22Rv1 (cell line): ENCODE results near the gene COL23A1.

ENCODE experiments used
- H3K27ac ChIP-seq: fragments of 450-650 bp; 2 replicates; pipeline ENCODE4 v1.5.1; 2017
- CTCF ChIP-seq: fragments of 450-650 bp; IDR thresholded peaks from 2 replicates; pipeline ENCODE4 v1.5.1; 2017; ENCODE audit warnings: mild to moderate bottlenecking
- ZFX ChIP-seq: fragments of 450-650 bp; IDR thresholded peaks from 2 replicates; pipeline ENCODE4 v1.6.1; 2017; ENCODE audit warnings: antibody characterized with exemption, borderline replicate concordance

COL23A1 gene

DNA sequence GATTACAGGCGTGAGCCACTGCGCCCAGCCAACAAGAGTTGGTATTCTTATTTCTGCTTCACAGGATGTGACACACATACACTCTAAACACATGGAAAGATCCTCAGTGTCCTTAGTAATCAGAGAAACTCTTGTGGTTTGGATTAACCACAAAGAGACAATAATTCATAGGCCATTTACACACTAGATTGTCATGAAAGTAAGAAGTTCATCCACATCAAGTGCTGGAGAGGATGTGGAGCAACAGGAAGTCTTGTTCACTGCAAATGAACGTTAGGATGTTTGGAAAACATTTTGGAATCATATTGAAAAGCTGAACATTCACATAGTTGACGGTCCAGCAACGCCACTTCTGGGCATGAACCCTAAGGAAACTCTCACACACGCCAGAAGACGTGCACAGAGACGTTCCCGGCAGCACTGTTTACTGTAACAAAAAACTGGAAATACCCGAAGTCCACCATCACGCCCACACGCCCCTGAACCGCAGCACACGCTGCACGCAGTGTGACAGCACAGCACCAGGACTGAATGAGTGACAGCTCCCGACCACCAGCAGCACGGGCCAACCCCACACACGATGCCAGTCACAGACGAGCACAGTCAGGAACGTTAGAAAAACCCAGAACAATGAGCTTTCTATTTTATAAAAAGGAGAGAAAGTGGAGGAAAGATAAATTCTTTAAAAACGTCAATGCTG lies 87.6 kb downstream of the COL23A1 start:
- no peak overlapping the region for H3K27ac ChIP-seq
- TF ChIP-seq ZFX (no peak), CTCF (no peak)

GRCh38 chr5:178499352-178499751 lies 90.8 kb downstream of the COL23A1 start:
- no peak for TF ChIP-seq CTCF
- no peak for TF ChIP-seq ZFX
- no peak overlapping the region for H3K27ac ChIP-seq

- TF ChIP-seq ZFX (no peak), CTCF (no peak)
- no peak overlapping the region for H3K27ac ChIP-seq
Measured at GRCh38 chr5:178496642-178497041, 93.6 kb downstream of the COL23A1 start.

GRCh38 chr5:178496214-178496613 lies 94.0 kb downstream of the COL23A1 start:
- no peak overlapping the region for H3K27ac ChIP-seq
- TF ChIP-seq CTCF (no peak), ZFX (no peak)

- no peak overlapping the region for H3K27ac ChIP-seq
- TF ChIP-seq CTCF (no peak), ZFX (no peak)
Measured at GRCh38 chr5:178495706-178496105, 94.5 kb downstream of the COL23A1 start.

DNA sequence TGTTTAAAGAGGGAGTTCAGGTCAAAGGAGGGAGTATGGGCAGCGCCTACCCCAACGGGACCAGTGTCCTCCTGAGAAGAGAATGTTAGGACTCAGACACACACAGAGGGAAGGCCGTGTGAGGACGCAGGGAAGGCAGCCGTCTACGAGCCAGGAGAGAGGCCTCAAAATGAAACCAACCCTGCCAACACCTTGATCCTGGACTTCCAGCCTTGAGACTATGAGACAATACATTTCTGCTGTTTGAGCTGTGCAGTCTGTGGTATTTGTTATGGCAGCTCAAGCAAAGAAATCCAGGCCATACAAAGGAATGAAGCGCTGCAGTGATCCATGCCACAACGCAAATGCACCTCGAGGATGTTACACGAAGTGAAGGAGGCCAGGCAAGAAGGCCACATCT lies 97.9 kb downstream of the COL23A1 start:
- TF ChIP-seq ZFX (no peak), CTCF (no peak)
- no peak overlapping the region for H3K27ac ChIP-seq

DNA sequence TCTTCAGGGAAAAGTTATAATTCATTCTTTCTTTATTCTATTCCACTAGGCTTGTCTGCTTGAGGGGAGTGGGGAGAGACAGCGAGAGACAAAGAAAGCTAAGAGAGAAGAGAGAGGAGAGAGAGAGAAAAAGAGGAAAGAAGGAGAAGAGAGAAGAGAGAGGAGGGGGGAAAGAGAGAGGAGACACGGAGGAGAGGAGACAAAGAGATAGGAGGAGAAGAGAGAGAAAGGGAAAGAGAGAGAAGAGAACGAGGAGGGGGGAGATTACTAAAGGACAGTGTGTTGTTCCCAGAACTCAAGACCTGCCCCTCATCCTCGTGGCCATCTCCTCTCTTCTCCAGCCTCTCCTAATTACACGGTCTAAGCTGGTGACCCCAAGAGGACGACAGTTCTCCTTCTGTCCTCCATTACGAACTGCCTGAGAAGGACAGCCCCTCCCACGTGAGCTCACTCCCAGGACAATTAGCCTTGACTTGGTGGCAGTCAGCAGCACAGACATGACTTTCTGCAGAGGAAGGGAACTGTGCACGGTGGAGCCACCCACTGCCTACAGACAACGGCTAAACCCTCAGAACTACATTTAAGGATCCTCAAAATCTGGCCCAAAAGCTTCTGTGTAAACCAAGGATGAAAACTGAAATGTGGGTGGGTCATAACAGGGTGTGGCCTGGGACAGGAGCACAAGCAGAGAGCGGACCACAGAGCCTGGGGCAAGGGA lies 99.1 kb downstream of the COL23A1 start:
- TF ChIP-seq CTCF, result no peak
- no peak for TF ChIP-seq ZFX
- H3K27ac ChIP-seq, result no peak overlapping the region
